ENCODE data around the gene OPCML.

Gene OPCML

GRCh38 chr11:132559331-132560036 is 972.8 kb downstream of the OPCML start:
- no peak for DNase-seq (ENCODE audit: low read depth)

- no peak for DNase-seq (ENCODE audit: low read depth)
These were observed 976.0 kb downstream of the OPCML start for GRCh38 chr11:132556316-132556715.

GRCh38 chr11:132555617-132556016 is 976.7 kb downstream of the OPCML start:
- no peak for DNase-seq (ENCODE audit: low read depth)

GRCh38 chr11:132551016-132551415 is 981.3 kb downstream of the OPCML start:
- DNase-seq (ENCODE audit: low read depth), result no peak

- no peak for DNase-seq (ENCODE audit: low read depth)
These were observed 982.7 kb downstream of the OPCML start for GRCh38 chr11:132549561-132549960.

- no peak for DNase-seq (ENCODE audit: low read depth)
These were observed 983.3 kb downstream of the OPCML start for GRCh38 chr11:132549001-132549400.

GRCh38 chr11:132544007-132544406 is 988.3 kb downstream of the OPCML start:
- DNase-seq (ENCODE audit: low read depth), result no peak

GRCh38 chr11:132541794-132542193 is 990.5 kb downstream of the OPCML start:
- DNase-seq (ENCODE audit: low read depth), result no peak

GRCh38 chr11:132540581-132540980 is 991.7 kb downstream of the OPCML start:
- DNase-seq (ENCODE audit: low read depth), result no peak

- no peak for DNase-seq (ENCODE audit: low read depth)
These were observed 992.5 kb downstream of the OPCML start for GRCh38 chr11:132539590-132540368.

GRCh38 chr11:132538642-132539041 is 993.7 kb downstream of the OPCML start:
- DNase-seq (ENCODE audit: low read depth), result no peak

GRCh38 chr11:132535830-132536229 is 996.5 kb downstream of the OPCML start:
- DNase-seq (ENCODE audit: low read depth), result no peak

GRCh38 chr11:132531921-132532320 is 1000.4 kb downstream of the OPCML start:
- no peak for DNase-seq (ENCODE audit: low read depth)

GRCh38 chr11:132528181-132528580 is 1004.1 kb downstream of the OPCML start:
- no peak for DNase-seq (ENCODE audit: low read depth)

GRCh38 chr11:132523929-132524328 is 1008.4 kb downstream of the OPCML start:
- DNase-seq (ENCODE audit: low read depth), result no peak

- no peak for DNase-seq (ENCODE audit: low read depth)
These were observed 1012.1 kb downstream of the OPCML start for GRCh38 chr11:132520199-132520598.

GRCh38 chr11:132519241-132519815 is 1013.0 kb downstream of the OPCML start:
- no peak for DNase-seq (ENCODE audit: low read depth)

GRCh38 chr11:132504501-132505041 is 1027.7 kb downstream of the OPCML start:
- no peak for DNase-seq (ENCODE audit: low read depth)

- DNase-seq (ENCODE audit: low read depth), result no peak
These were observed 1030.9 kb downstream of the OPCML start for GRCh38 chr11:132501356-132501755.

- no peak for DNase-seq (ENCODE audit: low read depth)
These were observed 1032.6 kb downstream of the OPCML start for GRCh38 chr11:132499661-132500060.

- no peak for DNase-seq (ENCODE audit: low read depth)
These were observed 1036.0 kb downstream of the OPCML start for GRCh38 chr11:132496341-132496740.

GRCh38 chr11:132493801-132494200 is 1038.5 kb downstream of the OPCML start:
- no peak for DNase-seq (ENCODE audit: low read depth)

GRCh38 chr11:132490978-132491377 is 1041.3 kb downstream of the OPCML start:
- no peak for DNase-seq (ENCODE audit: low read depth)

Measured in T follicular helper cell (primary cell).